Adrenal gland (tissue), 12 donors: Measurements from ENCODE around the gene SHC4. TPM values are rescaled to one million over a fixed set of nuclear protein-coding genes. Genes with fewer than 3 reads are reported as not detected.
A peak's percentile ranks its signal among the peaks of the same experiment; 100 is the strongest.

Experiments used
- DNase-seq, 7 donors: peaks; one replicate each; pipeline ENCODE4 v3.0.0-alpha.2; 2019 to 2020
- H3K27ac ChIP-seq, 5 donors: fragments of 200-600 bp; sonication (generic) in 4 of 5; 1 replicate in 3 of 5; 2 replicates in 2 of 5; pipeline versions ENCODE4 v1.5.1 to v1.8.0; 2016 to 2020; ENCODE audit warnings: mild to moderate bottlenecking in 1 of 5
- H3K27me3 ChIP-seq: fragments of 200-600 bp; 2 replicates; pipeline ENCODE4 v1.8.0; 2021
- H3K36me3 ChIP-seq, 2 donors: fragments of 200-600 bp; replicated peaks in 1 of 2; 1 replicate in 1 of 2; 2 replicates in 1 of 2; pipeline versions ENCODE4 v1.5.1 to v1.8.0; 2018 to 2022
- H3K4me1 ChIP-seq, 2 donors: fragments of 200-600 bp; replicated peaks in 1 of 2; 1 replicate in 1 of 2; 2 replicates in 1 of 2; pipeline versions ENCODE4 v1.5.1 to v1.8.0; 2018 to 2021
- H3K4me3 ChIP-seq, 4 donors: fragments of 200-600 bp; sonication (generic) in 3 of 4; one replicate each; pipeline ENCODE4 v1.5.1; 2016 to 2018
- H3K9me3 ChIP-seq, 3 donors: fragments of 200-600 bp; sonication (generic) in 1 of 3; replicated peaks in 1 of 3; 1 replicate in 2 of 3; 2 replicates in 1 of 3; pipeline versions ENCODE4 v1.5.1 to v1.8.0; 2016 to 2021
- CTCF ChIP-seq, 6 experiments: fragments of 450-650 bp in 4 of 6; fragments of 200-600 bp in 2 of 6; sonication (generic) in 1 of 6; IDR thresholded peaks; 1 replicate in 5 of 6; 2 replicates in 1 of 6; pipeline versions ENCODE4 v1.5.1 to v1.8.0; 2016 to 2021; ENCODE audit warnings: antibody characterized with exemption in 6 of 6, mild to moderate bottlenecking in 2 of 6, moderate library complexity in 1 of 6
- POLR2A ChIP-seq, 2 donors: fragments of 450-650 bp; IDR thresholded peaks; one replicate each; pipeline ENCODE4 v1.6.1; 2017; ENCODE audit warnings: antibody characterized with exemption in 2 of 2, mild to moderate bottlenecking in 2 of 2, moderate library complexity in 1 of 2
- WGBS, 4 donors: extraction: QIAGEN DNeasy Blood & Tissue Kit in 2 of 4; methylation state at CpG; one replicate each; pipeline versions ENCODE4 v1.1.5 to v1.1.7; 2013 to 2017; 5-methylcytosine and 5-hydroxymethylcytosine counted together
- intact Hi-C, 2 donors: fragments of 100-400 bp; cut with DNase I; formaldehyde crosslinking; loops; one replicate each; pipeline versions ENCODE4 v1.14.1 to v1.15.0; 2022 to 2023
- polyA plus RNA-seq, 3 donors: library from polyadenylated mRNA; stranded (reverse); fragments of 200-250 nt in 2 of 3; fragments of 350-450 nt in 1 of 3; fragmentation: Illumina TruSeq in 1 of 3; extraction: RNeasy Lipid Tissue Mini Kit (QIAGEN cat#74804) in 1 of 3; gene quantifications; one replicate each; pipeline ENCODE4 v1.2.3, GENCODE V29; 2013 to 2014
- total RNA-seq, 9 donors: library from RNA; depleted of rRNA in 4 of 9; stranded (reverse); fragments of >200 nt in 4 of 9; fragments of 120-200 nt in 1 of 9; fragmentation: NEBNext Ultra II Directional in 1 of 9; extraction: Animal tissue kit (Norgen Biotek cat#: 25700) in 1 of 9; gene quantifications; one replicate each; pipeline versions ENCODE4 v1.1.0 to v1.2.4, GENCODE V29; 2013 to 2023
- donor health status: healthy with polysubstance abuse.
- donor health status: Bipolar disorder and iron deficiency.
- donor health status: DM: yes; HTN: yes; CAD: no.
- donor health status: DM: no; HTN: no; CAD: no.
- donor health status: DM: no; HTN: no; CAD: no.
- donor health status: DM: yes; HTN: yes; CAD: no.

SHC4 gene
- total and polyA plus RNA-seq, 12 donors, result 0.40 to 1.8 (median 0.99) TPM

GRCh38 chr15:48898446-48898845 lies 65.3 kb downstream of the SHC4 start:
- no peaks in the 10 kb centered on the region for H3K4me1 ChIP-seq
- H3K27ac ChIP-seq, result no peak overlapping the region
- DNase-seq, result no peak
- WGBS, 4 donors, result 46 to 67% (median 63%) methylated on average over 2 of the region's 2 CpGs
- H3K9me3 ChIP-seq, result no peaks in the 10 kb centered on the region
- TF ChIP-seq POLR2A (IDR thresholded peaks at IDR 0.05), result no peak
- no peak overlapping the region for H3K4me3 ChIP-seq
- H3K36me3 ChIP-seq, result no peaks in the 10 kb centered on the region
- intact Hi-C loops, result no loop called here
- H3K27me3 ChIP-seq, result no peaks in the 10 kb centered on the region

DNA sequence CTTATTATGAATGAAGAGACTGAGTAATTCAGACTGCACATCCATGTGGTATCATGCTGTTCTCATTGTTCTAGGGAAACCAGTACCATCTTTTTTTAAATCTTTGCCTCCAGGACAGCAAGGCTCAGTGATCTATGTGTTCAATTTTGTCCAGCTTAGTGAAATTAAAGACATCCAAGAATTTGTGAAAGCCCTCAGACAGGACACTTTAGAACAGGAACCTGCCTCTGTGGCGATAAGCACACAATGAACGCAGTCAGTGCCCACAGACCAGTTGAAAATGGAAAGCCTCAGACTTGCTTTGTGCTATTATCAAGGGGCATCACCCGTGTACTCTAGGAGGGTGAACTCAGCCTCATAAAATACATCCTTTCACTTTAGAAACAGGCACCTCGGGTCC lies 65.7 kb downstream of the SHC4 start:
- no peaks in the 10 kb centered on the region for H3K4me1 ChIP-seq
- intact Hi-C loops, result no loop called here
- H3K36me3 ChIP-seq, result no peaks in the 10 kb centered on the region
- H3K4me3 ChIP-seq, result peak overlapping the region in 1 of 4 donors; percentile 27
- H3K9me3 ChIP-seq, result no peaks in the 10 kb centered on the region
- WGBS, 4 donors, result 57 to 70% (median 63%) methylated on average over 4 of the region's 4 CpGs
- TF ChIP-seq CTCF (IDR thresholded peaks at IDR 0.05), result no peak
- TF ChIP-seq POLR2A (IDR thresholded peaks at IDR 0.05), result no peak
- no peaks in the 10 kb centered on the region for H3K27me3 ChIP-seq
- DNase-seq, result no peak
- no peak overlapping the region for H3K27ac ChIP-seq

DNA sequence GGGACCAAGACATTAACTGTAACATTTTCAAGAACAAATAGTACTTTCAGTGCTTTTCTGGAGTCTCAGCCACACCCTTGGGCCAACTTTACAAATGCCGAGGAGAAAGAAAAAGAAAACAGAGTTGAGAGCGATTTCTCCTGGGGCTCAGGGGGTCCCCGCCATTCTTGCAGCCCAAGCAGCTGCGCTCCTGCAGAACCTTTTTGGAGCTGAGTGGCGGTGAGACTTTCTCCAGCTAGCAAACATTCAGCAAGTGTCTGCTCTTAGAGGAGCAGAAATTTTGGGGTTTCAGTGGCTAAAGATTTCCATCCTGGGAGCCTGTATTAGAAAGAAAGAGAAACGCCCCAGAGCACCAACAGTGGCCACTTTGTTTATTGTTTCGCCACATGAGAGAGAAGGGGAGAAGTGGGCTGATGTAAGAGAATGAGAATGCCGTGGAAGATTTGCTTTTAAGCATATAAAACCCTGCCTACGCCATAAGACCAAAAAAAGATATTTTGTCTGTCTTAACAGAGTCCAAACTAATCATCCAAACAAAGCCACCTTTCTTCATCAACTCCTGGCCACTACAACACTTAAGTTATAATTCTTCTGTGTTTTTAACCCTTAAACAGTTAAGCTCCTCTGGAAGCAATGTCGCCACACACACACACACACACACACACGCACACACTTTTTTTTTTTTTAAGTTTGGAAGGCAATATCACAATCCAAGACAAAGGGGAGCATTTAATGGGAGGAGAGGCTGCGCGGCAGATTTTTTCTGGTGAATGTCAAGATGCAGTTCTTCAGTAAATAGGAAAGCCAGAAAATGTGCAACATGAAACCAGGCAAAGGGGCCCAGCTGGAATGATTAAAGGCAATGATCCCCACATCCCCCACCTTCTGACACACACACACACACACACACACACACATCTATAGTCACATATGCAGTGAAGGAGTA lies 66.6 kb downstream of the SHC4 start:
- Histone ChIP-seq H3K9me3 (no peaks in the 10 kb centered on the region), H3K4me1 (no peaks in the 10 kb centered on the region), H3K36me3 (no peaks in the 10 kb centered on the region), H3K4me3 (peak overlapping the region in 1 of 4 donors; percentile 27), H3K27ac (no peak overlapping the region), H3K27me3 (no peaks in the 10 kb centered on the region)
- no peak for DNase-seq
- 49 to 63% (median 55%) methylated on average over 13 of the region's 13 CpGs for WGBS, 4 donors
- intact Hi-C loops, result no loop called here
- TF ChIP-seq CTCF (IDR thresholded peaks at IDR 0.05) (no peak), POLR2A (IDR thresholded peaks at IDR 0.05) (no peak)

DNA sequence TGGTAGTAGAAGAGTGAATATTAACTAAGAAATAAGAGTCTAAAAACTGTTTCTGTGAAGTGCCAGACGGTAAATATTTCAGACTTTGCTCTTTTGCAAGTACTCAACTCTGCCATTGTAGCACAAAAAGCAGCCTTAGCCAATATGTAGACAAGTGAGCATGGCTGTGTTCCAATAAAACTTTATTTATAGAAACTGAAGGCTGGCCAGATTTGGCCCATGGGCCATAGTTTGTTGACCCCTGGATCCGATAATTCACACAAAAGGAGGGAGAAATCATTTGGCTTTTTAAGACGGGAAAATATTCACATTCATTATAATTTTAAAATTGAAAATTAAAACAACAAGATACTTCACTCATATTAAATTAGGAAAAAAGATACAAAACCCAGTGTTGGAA lies 70.4 kb downstream of the SHC4 start:
- Histone ChIP-seq H3K4me1 (no peaks in the 10 kb centered on the region), H3K27me3 (no peaks in the 10 kb centered on the region), H3K9me3 (no peaks in the 10 kb centered on the region), H3K36me3 (no peaks in the 10 kb centered on the region), H3K27ac (no peak overlapping the region), H3K4me3 (no peak overlapping the region)
- no peak for TF ChIP-seq CTCF (IDR thresholded peaks at IDR 0.05)
- TF ChIP-seq POLR2A (IDR thresholded peaks at IDR 0.05), result no peak
- DNase-seq, result no peak
- 70 to 80% (median 78%) methylated on average over 3 of the region's 3 CpGs for WGBS, 4 donors
- intact Hi-C loops, result no loop called here
